Bronchial epithelial cell (primary cell): ENCODE data around the gene DNM1. TPM values are rescaled to one million over a fixed set of nuclear protein-coding genes. Genes with fewer than 3 reads are reported as not detected.

Source experiments
- DNase-seq: peaks from one replicate; pipeline ENCODE4 v3.0.0-alpha.2; 2010; ENCODE audit warnings: low read depth
- FAIRE-seq: peaks from 2 replicates; lab custom pipeline; 2011; peaks lifted over from hg19 to GRCh38; lab: Jason Lieb, UNC
- H3K27me3 ChIP-seq: 2 replicates; pipeline ENCODE4 v1.5.1; 2011; ENCODE audit warnings: low read length; ENCODE audit not compliant: control insufficient read depth, insufficient read depth
- H3K36me3 ChIP-seq: 2 replicates; pipeline ENCODE4 v1.5.1; 2011; ENCODE audit warnings: low read length; ENCODE audit not compliant: control insufficient read depth, insufficient read depth
- H3K4me3 ChIP-seq: 2 replicates; pipeline ENCODE4 v1.5.1; 2011; ENCODE audit warnings: mild to moderate bottlenecking, low read depth, low read length, control low read depth
- CTCF ChIP-seq: IDR thresholded peaks from 2 replicates; pipeline ENCODE4 v1.5.1; 2011; ENCODE audit warnings: mild to moderate bottlenecking, moderate library complexity, low read length, control low read depth, inconsistent platforms; ENCODE audit not compliant: insufficient read depth, severe bottlenecking
- total RNA-seq: library from RNA; depleted of rRNA; stranded (reverse); fragments of >200 nt; gene quantifications from 2 replicates; pipeline ENCODE4 v1.2.1, GENCODE V29; 2014

The DNM1 gene
- total RNA-seq, 1 donor from 2014 or later = 0.53 TPM

DNA sequence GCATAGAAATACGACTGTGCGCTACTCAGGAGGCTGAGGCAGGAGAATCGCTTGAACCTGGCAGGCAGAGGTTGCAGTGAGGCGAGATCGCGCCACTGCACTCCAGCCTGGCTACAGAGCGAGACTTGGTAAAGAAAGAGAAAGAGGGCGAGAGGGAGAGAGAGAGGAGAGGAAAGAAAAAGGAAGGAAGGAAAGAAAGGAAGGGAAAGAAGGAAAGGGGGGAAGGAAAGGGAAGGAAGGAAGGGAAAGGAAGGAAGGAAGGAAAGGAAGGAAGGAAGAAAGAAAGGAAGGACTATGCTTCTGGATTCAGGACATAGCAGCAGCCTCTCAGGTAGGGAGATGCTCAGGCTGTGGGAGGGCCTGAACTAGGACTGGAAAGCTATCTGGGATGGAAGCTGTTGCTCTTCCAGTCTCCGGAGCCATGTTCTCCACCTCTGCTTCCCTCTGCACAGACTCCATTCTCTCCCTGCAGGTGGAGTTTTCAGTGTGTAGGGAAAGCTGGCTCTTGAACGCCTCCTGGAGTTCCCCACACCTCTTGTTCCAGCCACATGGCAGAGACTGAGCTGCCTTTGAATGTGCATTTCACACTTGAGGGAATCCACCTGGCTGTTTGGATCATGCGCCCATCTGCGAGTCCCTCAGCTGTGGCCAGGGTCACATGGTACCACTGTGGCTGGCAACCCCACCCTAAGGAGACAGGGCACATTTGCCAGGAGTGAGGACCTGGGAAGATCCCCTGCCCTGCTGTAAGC, 82.0 kb downstream of the DNM1 start:
- no peak for TF ChIP-seq CTCF
- no peaks in the 10 kb centered on the region for H3K27me3 ChIP-seq
- DNase-seq (no peak), FAIRE-seq (no peak)
- H3K36me3 ChIP-seq = peaks cover 7% of the 10 kb centered on the region
- no peak overlapping the region for H3K4me3 ChIP-seq

- Histone ChIP-seq H3K27me3 (no peaks in the 10 kb centered on the region), H3K4me3 (no peak overlapping the region), H3K36me3 (peaks cover 7% of the 10 kb centered on the region)
- FAIRE-seq (no peak), DNase-seq (no peak)
- TF ChIP-seq CTCF = no peak
Observed at GRCh38 chr9:128286440-128286839, 83.3 kb downstream of the DNM1 start.

DNA sequence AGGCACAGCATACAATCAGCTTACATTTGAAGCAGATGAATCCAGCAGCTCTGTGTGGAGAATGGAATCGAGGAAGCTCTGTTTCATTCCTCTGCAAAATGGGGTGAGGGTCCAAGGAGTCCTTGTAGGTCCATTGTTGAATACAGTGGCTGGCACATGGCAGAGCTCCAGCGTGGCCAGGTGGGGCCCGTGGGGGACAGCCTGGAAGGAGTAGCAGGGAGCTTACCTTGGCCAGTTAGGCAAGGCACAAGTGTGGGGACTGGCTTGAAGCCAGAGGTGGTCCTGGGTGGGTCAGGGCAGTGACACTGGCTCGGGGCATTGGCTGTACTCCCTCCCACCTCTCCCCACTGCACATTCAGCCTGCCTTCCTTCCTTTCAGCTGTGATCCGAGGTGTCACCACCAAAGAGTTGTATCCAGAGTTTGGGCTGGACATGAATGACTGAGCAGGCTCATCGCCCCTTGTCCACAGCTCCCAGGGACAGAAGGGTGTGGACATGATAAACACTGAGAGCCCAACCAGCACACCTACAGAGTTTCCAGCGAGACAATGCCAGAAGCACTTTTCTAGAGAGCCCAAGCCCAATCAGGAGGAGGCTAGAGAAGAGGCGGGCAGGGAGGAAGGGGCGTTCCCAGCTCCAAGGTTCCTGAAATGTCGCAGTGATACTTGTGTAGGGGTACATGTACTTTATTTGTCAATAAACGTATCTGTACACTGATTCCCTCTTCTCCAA, 85.3 kb downstream of the DNM1 start:
- FAIRE-seq = no peak

GRCh38 chr9:128292009-128292408, 88.8 kb downstream of the DNM1 start:
- Histone ChIP-seq H3K36me3 (no peaks in the 10 kb centered on the region), H3K27me3 (no peaks in the 10 kb centered on the region), H3K4me3 (no peak overlapping the region)
- no peak for TF ChIP-seq CTCF
- FAIRE-seq (no peak), DNase-seq (no peak)

More for the DNA sequence above, 85.3 kb downstream of the DNM1 start:
- H3K27me3 ChIP-seq = no peaks in the 10 kb centered on the region
- no peak for DNase-seq
- H3K4me3 ChIP-seq = no peak overlapping the region
- H3K36me3 ChIP-seq = peaks cover 7% of the 10 kb centered on the region
- no peak for TF ChIP-seq CTCF

- no peaks in the 10 kb centered on the region for H3K27me3 ChIP-seq
- H3K36me3 ChIP-seq = no peaks in the 10 kb centered on the region
- H3K4me3 ChIP-seq = no peak overlapping the region
- no peak for TF ChIP-seq CTCF
- DNase-seq (no peak), FAIRE-seq (no peak)
Observed at GRCh38 chr9:128293091-128293490, 89.9 kb downstream of the DNM1 start.
